HG03442 (cell line): Measurements from ENCODE around the gene POLG2.
"Not testable (repeated sequence)": the region's sequence is repeated elsewhere in the genome, so short reads cannot be mapped to it uniquely, and the experiment has no call there.

ENCODE experiments used
- ATAC-seq: cut with Tn5 transposase; IDR thresholded peaks from one replicate; pipeline ENCODE4 v1.9.1; 2021; ENCODE audit warnings: mild to moderate bottlenecking, moderate library complexity; ENCODE audit not compliant: unreplicated experiment

The POLG2 gene

DNA sequence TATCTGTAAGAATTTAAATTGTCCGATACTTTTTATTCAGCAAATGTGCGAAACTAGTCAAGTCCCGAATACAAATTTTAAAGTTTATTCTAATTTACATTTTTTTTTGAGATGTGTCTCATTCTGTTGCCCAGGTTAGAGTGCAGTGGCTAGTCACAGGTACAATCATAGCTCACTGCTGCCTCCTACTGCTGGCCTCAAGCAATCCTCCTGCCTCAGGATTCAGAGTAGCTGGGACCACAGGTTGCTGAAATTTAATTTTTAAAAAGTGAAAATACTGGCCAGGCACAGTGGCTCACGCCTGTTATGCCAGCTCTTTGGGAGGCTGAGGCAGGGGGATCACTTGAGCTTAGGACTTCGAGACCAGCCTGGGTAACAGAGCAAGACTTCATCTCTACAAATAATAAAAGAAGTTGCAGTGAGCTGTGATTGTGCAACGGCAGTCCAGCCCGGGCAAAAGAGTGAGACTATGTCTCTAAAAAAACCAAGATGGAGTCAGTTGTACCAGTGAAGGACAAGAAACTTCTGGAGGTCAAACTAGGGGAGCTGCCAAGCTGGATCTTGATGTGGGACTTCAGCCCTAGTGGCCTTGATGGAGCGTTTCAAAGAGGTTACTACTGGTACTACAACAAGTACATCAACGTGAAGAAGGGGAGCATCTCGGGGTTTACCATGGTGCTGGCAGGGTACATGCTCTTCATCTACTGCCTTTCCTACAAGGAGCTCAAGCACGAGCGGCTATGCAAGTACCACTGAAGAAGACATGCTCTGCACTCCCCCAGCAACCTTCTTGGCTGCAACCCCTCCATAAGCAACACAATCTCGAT lies 5.6 kb downstream of the POLG2 start:
- no peak for ATAC-seq

DNA sequence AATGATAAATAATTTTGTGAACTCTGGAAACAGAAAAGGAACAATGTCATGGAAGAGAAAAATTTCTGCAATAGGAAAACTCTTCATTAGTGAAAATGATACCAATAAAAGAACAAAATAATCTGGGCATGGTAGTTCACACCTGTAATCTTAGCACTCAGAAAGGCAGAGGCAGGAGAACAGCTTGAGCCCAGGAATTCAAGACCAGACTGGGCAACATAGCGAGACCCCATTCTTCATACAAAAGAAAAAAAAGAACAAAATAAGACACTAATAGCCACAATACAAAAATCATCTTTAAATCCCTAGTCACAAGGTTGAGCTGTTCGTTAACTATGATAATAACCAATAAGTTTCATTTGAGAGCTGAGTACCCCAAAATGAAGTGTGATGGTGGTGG lies 8.6 kb downstream of the POLG2 start:
- ATAC-seq: no peak

DNA sequence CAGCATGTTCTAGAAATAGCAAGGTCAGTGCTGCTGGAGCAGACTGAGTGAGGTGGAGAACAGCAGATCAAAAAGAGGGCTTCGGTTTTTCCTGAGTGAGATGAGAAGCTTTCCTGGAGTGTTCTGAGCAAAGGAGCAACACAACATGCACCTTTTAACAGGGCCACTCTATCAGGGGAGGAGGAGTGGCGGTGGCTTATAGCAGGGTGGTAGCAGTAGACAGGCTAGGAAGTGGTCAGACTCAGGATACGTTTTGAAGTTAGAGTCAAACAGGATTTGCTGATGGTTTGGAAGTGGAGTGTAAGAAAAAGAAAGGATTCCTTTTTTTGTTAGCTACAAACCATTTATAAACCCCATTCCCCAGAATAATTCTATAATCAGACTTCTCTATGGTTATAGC lies 12.5 kb downstream of the POLG2 start:
- ATAC-seq: no peak

DNA sequence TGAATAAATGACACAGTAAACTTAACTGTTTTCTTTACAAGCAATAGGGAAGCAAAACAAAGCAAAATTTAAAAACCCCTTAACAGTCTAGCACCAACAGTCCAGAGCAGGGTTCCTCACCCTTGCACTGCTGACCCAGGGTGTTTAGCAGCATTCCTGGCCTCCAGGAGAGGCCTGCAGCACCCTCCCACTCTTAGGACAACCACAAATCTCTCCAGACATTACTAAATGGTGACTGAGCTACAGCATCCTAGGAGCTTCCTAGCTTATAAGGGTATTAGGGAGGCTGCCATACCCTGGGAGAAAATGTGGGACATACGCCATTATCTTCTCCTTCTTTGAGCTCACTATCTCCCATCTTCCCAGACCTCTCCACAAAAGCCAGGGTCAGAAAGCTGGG lies 15.9 kb downstream of the POLG2 start:
- no peak for ATAC-seq

DNA sequence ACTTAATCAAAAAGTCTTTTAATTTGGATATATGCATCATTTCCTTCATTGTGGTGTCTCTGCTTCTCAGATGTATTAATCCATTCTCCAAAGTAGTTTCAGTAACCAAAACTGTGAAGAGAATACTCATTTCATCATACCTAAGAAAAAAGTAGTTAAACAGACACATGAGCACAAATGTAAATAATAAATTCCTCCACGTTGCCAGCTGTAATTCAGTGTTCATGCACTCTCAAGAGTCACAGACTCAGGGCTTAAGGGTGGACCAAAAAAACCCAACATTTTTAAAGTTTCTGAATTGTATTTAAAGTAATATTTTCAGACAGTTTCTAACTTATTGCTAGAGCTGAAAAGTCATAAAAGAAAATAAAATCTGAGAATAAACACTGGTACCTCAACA lies 19.0 kb downstream of the POLG2 start:
- no peak for ATAC-seq

DNA sequence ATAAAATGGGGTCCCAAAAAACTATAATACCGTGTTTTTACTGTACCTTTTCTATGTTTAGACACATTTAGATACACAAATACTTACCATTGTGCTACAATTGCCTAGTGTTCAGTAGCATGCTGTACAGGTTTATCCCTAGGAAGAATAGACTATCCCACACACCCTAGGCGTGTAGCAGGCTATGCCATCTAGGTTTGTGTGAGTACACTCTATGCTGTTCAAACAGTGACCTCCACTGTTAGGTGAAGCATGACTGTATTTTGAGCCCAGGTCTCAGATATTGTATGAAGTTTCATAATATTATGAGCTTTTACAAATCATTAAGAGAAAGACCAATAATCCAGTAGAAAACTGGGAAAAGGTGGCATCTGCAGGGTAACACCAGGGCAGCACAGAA lies 24.3 kb downstream of the POLG2 start:
- no peak for ATAC-seq

DNA sequence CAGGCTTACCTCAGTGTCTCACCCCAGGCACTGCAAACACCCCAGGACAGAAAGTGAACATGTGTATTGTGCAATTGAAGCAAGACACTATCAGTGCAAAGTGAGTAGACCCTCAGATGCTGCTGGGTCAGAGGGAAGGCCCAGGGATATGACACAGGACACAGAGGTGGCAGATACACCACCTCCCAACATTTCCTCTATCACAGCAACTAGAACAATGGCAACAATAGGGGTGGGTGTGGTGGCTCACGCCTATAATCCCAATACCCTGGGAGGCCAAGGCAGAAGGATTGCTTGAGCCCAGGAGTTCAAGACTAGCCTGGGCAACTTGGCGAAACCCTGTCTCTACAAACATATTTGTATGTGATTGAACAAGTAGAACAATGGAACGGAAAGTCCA lies 25.4 kb downstream of the POLG2 start:
- no peak for ATAC-seq

DNA sequence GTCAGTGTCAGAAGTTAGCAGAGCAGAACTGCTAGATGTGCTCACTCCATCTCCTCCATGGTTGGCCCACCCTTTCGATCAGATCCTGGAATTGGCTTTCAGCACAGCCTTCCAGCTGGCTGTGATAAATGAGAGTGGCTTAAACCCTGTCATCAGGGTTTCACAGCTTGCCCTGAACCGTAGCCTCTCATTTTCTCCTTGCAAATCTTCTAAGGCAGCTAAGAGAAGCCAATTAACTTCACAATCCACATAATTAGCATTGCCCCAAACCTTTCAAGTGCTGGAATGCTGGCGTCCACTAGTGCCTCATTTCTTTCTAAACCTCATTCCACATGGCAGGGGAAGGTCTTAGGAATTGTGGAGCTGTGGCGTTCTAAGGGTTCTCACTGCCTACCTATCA lies 26.2 kb downstream of the POLG2 start:
- ATAC-seq: no peak

DNA sequence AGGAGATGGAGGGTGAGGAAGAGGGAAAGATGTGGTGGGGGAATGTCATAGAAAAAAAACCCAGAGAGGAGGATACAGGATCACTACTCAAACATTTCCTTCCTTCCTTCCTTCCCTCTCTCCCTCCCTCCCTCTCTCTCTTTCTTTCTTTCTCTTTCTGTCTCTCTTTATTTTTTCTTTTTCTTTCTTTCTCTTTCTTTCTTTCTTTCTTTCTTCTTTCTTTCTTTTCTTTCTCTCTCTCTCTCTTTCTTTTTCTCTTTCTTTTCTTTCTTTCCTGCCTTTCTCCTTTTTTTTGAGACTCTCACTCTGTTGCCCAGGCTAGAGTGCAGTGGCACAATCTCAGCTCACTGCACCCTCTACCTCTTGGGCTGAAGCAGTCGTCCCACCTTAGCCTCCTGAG lies 30.0 kb downstream of the POLG2 start:
- ATAC-seq: not testable (repeated sequence)

DNA sequence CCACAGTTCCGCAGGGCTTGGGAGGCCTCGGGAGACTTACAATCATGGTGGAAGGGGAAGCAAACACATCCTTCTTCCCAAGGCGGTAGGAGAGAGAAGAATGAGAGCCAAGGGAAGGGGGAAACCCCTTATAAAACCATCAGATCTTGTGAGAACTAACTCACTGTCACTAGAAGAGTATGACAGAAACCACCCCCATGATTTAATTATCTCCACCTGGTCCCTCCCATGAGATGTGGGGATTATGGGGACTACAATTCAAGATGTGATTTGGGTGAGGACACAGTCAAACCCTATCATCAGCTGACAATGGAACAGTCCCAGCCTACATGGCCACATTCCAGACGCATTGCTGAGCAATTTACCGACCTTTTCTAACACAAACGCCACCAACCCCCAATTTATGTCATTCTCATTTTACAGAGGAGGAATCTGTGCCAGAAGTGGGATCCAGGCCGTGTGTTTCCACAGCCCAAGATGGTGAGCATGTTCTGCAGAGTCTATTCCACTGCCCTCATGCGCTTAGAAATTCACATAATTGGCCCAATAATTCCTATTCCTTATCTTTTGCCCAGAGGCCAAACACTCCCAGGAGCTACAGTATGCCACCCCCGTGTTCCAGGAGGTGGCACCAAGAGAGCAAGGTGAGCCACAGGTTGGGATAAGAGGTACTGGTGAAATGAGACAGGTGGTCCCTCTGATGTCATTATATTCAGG lies 30.7 kb downstream of the POLG2 start:
- ATAC-seq: no peak

DNA sequence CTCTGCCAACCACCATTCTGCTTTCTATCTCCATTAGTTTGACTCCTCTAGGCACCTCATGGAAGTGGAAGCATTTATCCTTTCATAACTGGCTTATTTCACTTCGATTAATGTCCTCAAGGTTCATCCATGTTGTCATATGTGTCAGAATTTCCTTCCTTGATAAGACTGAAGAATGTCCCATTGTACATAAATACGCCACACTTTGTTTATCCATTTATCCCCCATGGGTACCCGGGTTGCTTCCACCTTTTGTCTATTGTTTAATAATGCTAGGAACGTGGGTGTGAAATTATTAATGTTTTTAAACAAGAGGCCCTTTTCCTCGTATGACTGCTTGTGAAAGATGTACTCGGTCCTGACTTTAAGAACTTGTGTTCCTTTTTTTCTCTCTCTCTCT lies 35.1 kb downstream of the POLG2 start:
- no peak for ATAC-seq

DNA sequence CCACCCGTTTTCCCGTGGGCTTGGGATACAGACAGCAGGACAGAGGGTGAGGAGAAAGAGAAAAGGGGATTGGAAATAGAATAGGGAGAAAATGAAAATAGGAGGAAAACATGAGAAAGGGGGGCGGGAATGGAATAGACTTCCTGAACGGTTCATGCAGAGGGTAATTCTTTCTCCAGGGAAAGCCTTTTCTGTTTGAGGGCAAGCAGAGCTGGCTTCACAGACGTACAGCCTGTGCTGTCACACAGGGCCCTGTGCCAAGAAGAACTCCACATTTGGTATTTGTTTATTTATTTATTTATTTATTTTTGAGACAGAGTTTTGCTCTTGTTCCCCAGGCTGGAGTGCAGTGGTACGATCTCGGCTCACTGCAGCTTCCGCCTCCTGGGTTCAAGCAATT lies 35.9 kb downstream of the POLG2 start:
- no peak for ATAC-seq

DNA sequence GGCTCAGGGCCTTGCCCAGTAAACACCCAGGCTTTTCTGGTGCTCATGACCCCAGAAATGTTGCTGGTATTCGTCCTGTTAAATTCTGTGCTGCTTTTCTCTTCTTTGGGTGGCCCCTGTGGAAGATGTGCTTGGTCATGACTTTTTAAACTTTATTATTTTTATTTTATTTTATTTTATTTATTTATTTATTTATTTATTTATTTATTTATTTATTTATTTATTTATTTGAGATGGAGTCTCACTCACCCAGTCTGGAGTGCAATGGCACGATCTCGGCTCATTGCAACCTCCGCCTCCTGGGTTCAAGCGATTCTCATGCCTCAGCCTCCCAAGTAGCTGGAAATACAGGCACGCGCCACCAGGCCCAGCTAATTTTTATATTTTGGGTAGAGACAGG lies 37.0 kb downstream of the POLG2 start:
- not testable (repeated sequence) for ATAC-seq

DNA sequence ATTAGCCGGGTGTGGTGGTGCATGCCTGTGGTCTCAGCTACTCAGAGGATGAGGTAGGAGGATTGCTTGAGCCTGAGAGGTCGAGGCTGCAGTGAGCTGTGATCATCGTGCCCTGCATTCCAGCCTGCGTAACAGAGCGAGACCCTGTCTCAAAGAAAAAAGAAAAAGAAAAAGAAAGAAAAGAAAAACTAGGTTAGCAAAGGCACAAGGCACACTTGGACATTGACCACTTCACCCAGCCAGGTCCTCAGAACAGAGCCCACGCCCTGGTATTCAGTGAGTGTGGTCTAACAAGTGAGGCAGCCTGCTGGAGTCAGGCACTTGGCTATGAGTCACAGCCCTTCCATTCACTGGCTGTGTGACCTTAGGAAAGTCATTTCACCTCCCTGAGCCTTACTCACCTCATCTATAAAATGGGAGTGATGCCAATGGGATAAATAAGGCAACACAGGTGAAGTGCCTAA lies 37.5 kb downstream of the POLG2 start:
- ATAC-seq: no peak

DNA sequence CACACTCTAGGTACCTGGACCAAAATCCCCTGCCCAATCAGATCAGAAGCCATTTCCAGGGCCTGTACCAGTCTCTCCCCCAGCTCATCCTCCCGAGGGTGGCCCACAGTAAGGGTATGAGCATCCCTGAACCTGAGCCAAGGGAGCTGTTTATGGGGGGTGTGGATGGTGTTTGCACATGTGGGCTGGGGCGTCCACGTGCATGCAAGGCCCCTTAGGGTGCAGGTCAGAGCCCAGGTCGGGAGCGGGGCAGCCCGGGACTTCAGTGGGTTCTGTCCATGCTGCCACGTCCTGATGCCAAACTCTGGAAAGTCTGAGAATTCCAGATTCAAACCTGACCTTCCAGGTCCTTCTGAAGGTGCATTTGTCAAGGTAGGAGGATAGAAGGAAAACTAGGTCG lies 38.1 kb downstream of the POLG2 start:
- no peak for ATAC-seq

DNA sequence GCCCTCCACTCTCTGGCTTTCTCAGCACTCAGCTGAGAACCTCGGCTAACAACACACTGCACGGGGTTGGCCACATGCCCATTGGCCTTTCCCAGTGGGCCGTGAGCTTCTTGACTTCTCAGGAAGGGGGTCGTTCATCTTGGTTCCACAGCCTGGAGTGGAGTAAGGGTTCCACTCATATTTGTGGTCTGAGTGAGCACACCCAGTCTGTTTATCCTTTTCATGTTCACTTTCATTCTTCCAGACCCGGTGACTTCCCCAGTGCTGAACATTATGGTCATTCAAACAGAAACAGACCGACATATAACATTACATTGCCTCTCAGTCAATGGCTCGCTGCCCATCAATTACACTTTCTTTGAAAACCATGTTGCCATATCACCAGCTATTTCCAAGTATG lies 39.7 kb downstream of the POLG2 start:
- no peak for ATAC-seq

DNA sequence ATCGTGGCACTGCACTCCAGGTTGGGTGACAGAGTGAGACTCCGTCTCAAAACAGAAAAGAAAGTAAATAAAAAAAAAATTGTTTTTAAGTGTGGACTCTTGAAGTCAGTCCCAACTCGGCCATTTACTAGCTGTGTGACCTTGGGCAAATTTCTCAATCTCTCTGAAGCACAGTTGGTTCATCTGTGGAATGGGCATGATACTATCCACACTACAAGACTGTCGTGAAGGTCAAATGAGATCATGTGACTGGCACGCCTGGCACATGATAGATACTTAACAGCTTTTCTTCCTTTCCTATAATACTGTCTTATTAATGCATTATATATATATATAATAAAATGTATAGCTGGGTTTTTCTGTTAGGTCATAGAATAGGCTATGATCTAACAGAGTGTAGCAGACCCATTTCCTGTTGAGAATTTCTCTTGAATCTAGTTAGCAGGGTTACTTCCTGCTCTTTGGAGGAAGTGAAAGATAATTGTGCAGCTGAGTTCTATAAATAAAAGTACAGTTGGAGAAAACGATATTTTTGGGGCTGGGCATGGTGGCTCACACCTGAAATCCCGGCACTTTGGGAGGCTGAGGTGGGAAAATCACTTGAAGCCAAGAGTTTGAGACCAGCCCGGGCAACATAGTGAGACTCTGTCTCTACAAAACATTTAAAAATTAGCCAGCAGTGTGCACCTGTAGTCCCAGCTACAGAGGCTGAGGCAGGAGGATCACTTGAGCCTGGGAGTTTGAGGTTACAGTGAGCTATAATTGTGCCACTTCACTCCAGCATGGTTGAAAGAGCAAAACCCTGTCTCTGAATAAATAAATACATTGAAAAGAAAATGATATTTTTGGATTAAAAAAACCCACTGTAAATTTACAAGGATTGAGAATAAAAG lies 40.6 kb downstream of the POLG2 start:
- ATAC-seq: no peak

DNA sequence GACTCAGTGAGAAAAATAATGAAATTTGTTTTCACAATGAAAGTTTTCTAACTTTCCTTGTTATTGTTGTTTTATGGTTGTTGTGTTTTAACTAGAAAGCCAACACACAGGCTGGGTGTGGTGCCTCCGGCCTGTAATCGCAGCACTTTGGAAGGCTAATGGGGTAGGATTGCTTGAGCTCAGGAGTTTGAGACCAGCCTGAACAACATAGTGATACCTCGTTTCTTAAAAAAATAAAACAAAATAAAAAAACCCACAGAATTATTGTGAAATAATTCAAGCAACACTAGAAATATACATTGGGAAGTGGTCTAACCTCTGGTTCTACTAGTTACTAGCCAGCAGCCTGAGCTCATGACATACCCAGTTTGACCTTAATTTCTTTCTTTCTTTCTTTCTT lies 47.3 kb downstream of the POLG2 start:
- no peak for ATAC-seq

DNA sequence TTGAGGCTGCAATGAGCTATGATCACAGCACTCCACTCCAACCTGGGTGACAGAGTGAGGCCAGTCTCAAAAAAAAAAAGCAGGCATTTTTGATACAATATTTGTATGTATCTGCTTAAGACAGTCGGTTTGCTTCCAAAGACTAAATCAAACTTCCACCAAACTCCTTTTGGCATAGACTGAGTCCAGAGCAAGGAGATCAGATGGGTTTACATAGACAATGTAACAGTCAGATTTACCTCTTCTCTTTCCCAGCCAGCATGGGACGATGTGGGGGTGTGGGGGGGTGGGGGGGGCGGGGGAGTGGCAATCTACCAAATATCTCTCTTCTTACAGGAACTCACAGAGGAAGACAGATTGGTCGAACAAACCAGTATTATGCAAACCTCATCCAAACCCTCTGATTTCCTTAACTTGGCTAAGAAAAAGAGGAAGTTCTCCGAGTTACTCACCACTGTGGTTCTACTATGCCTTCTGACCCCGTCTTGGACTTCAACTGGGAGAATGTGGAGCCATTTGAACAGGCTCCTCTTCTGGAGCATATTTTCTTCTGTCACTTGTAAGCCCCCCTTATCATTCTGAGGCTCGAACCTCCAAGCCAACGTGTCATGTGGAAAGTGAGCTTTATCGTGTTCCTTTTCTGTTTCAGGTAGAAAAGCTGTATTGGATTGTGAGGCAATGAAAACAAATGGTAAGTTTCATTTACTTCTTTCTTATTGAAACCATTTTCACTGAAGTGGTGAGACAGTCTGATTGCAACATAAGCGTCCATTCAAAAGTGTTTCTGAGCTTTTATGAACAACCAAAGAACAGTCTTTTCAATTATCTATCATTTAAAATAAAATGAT lies 48.0 kb downstream of the POLG2 start, which contains the start of gene MILR1:
Gene MILR1, plus strand, starts transcription at position 451 of the 848 bp plus-strand sequence. Its CDS starts 54 bp downstream, at position 505.
- no peak for ATAC-seq

DNA sequence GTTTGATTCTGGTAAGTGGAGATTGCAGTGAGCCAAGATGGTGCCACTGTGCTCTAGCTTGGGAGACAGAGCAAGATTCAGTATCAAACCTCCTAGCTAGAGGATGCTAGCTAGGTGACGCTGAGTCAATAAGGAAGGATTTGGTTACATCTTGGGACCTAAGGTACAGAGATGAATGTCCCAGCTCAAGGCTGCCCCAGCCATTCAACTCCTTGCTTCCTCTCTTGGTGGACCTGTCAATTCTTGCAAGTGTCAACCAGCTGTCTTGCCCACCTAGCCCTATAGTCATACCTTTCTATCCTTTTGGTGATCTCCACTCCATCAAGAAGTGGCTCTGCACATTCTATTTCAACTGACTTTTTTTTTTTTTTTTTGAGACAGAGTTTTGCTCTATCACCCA lies 49.3 kb downstream of the POLG2 start:
- ATAC-seq: no peak
